Measurements from ENCODE around the gene PEA15.

Gene PEA15, protein sequence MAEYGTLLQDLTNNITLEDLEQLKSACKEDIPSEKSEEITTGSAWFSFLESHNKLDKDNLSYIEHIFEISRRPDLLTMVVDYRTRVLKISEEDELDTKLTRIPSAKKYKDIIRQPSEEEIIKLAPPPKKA

DNA sequence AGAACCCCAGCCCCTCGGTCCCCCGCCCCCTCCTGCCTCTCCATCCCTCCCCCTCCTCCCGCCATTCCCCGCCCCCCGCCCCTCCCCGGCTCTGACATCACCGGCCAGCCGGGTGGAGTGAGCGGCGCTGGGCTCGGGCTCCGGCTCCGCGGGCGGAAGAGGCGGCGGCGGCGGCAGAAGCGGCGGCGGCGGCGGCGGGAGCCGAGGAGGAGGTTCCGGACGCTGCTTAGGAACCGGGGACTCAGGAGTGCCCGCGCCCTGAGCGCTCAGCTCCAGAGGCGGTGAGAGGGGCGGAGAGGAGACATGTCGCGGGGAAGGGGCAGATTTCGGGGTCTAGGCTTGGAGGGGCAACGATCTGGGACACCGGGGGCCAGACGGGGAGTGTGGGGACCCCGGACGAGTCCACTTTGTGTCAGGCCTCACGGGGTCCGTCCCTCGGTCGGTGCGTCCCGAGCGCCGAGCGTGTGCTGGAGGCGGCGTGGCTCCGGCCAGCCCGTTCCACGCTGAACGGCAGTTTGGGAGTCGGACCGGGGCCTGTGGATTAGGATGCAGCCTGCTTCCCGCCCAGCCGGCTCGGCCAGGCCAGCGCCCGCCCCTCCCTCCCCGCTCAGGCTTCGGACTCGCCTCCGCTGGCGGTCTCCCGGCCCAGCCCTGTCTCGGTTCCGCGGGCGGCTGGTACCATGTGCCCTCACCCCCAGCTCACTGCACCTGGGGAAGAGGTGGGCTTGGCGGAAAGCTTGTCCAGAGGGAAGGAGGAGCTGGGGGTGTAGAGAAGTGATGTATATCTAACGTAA lies at the start of gene PEA15:
PEA15 (plus strand) TSS at position 143 of the 794 bp plus-strand sequence. CDS start 6,161 bp downstream, outside the sequence.
- no peak for DNase-seq (ENCODE audit: low spot score)

DNA sequence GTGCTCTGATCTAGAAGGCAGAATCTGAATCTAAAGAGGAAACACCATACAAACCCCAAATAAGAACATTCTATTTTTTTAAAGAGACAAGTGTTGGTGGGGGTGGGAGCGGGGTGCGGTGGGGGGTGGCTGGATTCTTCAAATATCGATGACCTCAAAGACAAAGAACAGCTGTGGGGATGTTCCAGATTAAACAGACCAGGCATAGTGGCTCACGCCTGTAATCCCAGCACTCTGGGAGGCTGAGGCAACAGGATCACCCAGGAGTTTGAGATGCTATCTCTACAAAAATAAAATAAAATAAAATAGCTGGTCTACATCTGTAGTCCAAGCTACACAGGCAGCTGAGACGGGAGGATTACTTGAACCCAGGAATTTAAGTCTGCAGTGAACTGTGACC lies 48.8 kb upstream of the PEA15 start:
- DNase-seq (ENCODE audit: low spot score) = no peak

DNA sequence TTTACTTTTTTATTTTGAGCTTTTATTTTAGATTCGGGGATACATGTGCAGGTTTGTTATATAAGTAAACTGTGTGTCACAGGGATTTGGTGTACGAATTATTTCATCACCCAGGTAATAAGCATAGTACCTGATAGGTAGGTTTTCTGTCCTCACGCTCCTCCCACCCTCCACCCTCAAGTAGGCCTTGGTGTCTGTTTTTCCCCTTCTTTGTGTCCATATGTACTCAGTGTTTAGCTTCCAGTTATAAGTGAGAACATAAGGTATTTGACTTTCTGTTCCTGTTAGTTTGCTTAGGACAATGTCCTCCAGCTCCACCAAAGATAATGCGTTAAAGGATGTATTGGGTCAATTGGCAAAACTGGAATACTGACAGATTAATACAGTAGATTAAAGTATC lies 48.0 kb upstream of the PEA15 start:
- DNase-seq (ENCODE audit: low spot score) = no peak

DNA sequence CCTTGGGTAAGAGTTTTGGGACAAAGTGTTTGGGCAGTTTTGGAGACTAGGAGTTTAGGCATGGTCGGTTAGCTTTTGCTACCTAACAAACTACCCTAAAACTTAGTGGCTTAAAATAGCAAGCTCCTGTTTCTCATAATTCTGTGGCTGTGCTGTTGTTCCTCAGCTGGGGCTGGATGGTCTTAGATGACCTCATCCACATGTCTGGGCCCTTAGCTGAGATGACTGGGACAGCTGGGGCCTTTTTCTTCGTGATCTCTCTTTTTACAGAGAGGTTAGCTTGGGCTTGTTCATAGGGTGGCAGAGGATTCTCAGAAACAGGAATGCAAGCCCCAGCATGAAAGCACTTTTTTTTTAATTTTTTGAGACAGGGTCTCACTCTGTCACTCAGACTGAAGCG lies 47.2 kb upstream of the PEA15 start:
- no peak for DNase-seq (ENCODE audit: low spot score)

GRCh38 chr1:160158534-160158933 lies 46.6 kb upstream of the PEA15 start:
- no peak for DNase-seq (ENCODE audit: low spot score)

DNA sequence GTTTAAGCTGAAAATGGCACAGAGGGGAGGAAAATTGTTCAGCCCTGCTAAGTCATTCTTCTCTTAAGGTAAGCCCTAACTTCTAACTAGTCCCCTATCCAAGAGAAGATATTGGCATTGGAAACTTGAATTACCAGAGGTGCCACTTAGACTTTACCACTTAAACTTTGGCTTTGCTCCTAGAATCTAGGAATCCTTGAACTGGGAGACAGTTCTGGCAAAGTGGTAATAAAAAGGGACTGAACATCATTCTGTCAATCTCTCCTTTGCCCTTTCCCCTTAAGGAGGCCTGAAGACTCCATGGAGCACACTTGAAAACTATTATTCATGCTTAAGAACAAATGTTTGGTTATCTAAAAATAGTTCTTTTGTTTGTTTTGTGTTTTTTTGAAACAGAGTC lies 45.3 kb upstream of the PEA15 start:
- DNase-seq (ENCODE audit: low spot score) = no peak

DNA sequence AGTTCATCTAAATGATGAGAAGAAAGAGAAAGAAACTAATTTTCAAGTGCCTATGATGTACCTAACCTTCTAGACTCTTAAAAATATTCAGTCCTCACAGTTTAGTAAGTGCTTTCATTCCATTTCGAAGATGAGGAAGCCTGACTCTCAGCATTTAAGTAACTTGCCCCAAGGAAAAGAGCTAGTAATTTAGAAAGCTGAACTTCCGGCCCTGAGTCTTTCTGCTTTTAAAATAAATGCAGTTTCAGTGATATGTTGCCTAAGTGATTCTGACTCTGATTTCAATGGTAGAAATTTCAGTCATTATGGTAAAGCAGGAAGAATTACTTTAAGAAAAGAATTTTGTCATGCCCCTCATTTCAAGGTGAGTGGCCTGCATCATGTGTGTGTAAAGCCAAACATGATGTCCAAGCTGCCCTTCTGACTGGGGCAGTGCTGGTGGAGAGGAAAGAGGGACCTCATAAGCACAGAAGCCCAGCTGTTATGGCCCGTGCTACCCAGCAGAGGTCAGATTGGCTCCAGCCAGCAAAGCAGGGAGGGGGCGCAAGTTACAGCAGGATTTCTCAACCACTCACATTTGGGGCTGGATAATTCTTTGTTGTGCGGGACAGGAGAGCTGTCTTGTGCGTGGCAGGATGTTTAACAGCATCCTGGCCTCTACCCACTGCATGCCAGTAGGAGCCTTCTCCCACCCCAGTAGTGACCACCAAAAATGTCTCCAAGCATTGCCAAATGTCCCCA lies 43.0 kb upstream of the PEA15 start:
- no peak for DNase-seq (ENCODE audit: low spot score)

GRCh38 chr1:160162931-160163330 lies 42.3 kb upstream of the PEA15 start:
- no peak for DNase-seq (ENCODE audit: low spot score)

- DNase-seq (ENCODE audit: low spot score) = no peak
Measured at GRCh38 chr1:160163615-160164014, 41.6 kb upstream of the PEA15 start.

DNA sequence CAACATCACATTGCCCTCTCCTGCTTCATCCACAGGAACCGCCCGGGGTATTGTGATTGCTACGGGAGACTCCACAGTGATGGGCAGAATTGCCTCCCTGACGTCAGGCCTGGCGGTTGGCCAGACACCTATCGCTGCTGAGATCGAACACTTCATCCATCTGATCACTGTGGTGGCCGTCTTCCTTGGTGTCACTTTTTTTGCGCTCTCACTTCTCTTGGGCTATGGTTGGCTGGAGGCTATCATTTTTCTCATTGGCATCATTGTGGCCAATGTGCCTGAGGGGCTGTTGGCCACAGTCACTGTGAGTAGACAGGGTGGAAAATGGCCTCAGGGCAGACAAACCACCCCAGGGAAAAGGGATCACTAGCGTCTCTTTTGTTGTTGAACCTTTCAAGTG lies 41.1 kb upstream of the PEA15 start:
- DNase-seq (ENCODE audit: low spot score) = no peak

- no peak for DNase-seq (ENCODE audit: low spot score)
Measured at GRCh38 chr1:160166166-160166868, 38.9 kb upstream of the PEA15 start.

- no peak for DNase-seq (ENCODE audit: low spot score)
Measured at GRCh38 chr1:160167056-160167455, 38.1 kb upstream of the PEA15 start.

- DNase-seq (ENCODE audit: low spot score) = no peak
Measured at GRCh38 chr1:160167580-160167979, 37.6 kb upstream of the PEA15 start.

DNA sequence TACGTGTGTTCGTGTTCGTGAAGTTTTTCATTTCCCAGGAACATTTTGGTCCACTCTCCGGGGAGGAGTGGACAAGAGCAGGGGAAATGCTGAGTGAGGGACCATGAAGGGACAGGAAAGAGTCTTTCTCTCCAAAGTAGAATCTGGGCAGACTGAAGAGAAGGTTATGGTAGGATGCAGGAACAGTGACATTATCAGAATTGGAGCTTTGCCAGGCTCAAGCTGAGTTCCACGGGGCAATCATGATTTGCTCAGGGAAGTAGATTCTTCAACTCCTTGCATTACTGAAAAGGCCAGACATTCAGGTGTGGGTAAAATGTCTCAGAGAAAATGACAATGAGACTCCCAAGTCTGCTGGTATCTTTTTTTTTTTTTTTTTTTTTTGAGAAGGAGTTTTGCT lies 37.2 kb upstream of the PEA15 start:
- DNase-seq (ENCODE audit: low spot score) = no peak

DNA sequence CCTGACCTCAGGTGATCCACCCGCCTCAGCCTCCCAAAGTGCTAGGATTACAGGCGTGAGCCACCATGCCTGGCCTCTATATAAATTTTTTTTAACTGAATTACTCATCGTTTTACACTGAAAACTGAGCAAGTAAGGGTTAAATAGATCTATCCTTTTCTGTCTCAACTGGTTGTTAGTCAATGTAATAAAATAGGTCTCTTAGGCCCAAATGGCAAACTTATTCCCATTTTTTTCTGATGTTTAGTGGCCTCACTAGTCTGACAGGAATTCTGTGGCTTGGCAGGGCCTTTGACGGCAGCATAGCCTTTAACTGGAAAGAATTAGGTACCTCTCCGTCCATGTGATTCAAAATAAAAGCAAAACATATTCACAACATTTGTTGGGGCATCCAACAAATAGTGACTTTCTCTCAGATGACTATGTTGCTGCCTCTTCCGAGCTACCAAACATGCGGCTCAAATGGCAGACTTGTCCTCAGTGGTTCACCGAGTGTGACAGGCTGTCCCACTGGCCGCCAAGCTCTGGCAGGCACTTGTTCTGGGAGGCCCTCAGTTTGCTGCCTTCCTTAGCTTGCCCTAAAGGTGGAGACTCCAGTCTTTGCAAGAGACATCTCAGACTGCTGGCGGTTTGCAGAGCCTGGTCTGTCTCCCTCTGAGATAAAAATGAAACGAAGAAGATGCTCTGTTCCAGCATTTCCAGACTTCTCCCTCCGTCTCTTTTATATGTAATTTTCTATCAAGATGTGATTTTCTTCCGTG lies 36.4 kb upstream of the PEA15 start:
- no peak for DNase-seq (ENCODE audit: low spot score)

DNA sequence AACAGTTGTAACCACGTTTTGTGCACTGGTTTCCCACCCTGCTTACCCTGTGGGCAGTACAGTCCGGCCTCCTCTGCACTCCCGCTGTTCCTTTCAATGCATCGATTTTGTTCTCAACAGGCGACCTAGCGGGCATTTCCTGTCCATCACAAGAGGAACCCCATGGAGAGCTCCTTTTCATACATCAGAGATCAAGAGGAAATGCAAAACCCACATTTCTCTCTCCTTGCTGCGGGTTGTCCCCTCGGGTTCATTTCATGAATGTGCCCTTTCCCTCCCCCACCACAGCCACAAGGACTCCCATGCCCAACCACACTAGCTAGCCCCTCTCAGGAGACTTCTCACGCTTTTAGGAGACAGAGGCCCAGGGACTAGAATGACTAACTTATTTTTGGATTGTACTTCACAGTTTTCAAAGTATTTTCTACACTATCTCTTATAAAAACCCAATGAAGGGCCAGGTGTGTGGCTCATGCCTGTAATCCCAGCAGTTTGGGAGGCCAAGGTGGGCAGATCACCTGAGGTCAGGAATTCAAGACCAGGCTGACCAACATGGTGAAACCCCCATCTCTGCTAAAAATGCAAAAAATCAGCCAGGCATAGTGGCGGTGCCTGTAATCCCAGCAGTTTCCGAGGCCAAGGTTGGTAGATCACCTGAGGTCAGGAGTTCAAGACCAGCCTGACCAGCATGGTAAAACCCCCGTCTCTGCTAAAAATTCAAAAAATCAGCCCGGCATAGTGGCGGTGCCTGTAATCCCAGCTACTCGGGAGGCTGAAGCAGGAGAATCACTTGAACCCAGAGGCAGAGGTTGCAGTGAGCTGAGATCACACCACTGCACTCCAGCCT lies 35.4 kb upstream of the PEA15 start:
- no peak for DNase-seq (ENCODE audit: low spot score)

- DNase-seq (ENCODE audit: low spot score) = no peak
Measured at GRCh38 chr1:160171354-160171753, 33.8 kb upstream of the PEA15 start.

DNA sequence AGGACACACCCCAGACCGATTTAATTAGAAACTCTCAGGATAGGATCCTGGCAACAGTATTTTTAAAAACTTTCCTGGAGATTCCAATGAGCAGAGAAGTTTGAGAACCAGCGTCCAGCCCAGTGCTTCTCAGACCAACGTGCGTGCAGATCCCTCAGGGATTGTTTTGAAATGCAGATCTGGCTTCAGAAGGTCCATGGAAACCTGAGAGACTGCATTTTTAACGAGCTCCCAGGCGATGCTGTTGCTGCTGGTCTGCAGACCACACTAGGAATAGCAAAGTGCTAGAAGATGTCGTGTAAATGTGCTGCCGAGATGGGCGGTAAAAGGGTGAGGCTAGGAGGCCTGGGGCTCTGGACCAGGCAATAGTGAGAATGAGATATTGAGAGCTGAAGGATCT lies 33.2 kb upstream of the PEA15 start:
- DNase-seq (ENCODE audit: low spot score) = no peak

DNA sequence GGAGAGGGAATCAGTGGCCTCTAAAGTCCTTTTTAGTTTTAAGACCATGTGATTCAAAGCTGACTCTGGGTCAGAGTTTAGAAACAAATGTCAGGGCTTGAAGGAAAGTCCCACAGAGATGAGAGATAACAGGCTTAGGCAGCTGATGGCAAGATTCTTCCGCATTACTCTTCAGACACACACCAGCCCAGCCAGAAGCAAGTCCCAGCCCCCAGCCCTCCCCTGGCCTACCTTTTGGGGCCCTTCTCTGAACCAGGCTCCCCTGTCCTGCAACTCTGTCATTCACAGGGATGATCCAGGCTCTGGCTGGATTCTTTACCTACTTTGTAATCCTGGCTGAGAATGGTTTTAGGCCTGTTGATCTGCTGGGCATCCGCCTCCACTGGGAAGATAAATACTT lies 28.0 kb upstream of the PEA15 start:
- no peak for DNase-seq (ENCODE audit: low spot score)

DNA sequence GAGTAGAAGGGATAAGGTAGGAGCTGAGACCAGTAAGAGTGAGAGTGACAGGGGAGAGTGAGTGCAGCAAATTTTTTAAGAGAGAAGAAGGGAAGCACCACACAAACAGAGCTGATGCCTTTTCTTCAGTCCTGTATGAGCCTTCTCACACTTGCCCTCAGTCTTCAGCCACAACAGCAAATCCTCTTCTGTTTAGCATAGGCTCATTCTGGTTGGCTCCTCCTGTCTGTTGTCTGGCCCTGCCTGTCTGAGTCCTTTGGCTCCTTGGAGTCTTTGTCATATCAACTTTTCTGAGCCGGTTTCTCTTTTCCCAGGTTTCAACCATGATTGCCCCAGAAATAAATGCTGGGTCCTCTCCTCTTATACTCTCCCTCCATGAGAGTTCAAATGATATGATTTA lies 27.5 kb upstream of the PEA15 start:
- no peak for DNase-seq (ENCODE audit: low spot score)

DNA sequence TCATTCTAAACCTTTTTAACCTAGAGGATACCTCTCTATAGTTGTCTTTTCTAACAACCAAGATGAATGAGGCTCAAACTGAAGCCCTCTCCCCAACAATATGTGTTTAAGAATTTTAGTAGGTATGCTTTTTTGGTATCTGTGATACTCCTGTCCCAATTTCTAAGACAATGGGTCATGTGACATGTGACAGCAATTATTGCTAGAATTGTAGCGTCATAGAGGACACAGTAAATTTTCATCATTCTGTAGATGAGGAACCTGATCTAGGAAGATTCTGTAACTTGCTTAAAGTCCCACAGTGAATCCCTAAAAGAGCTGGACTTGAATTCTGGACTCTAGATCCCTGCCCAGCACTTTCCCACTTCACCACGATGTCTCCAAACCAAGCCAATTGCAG lies 26.5 kb upstream of the PEA15 start:
- no peak for DNase-seq (ENCODE audit: low spot score)
